Right lobe of liver (tissue), 6 donors: ENCODE results near the gene MTREX. TPM values are rescaled to one million over a fixed set of nuclear protein-coding genes. Genes with fewer than 3 reads are reported as not detected.

ENCODE experiments used
- ATAC-seq, 4 donors: fragments of 200-7000 bp; cut with Tn5 transposase; one replicate each; pipeline ENCODE4 v1.9.1; 2020; ENCODE audit warnings: mild to moderate bottlenecking in 4 of 4, moderate library complexity in 4 of 4
- DNase-seq, 3 donors: peaks; one replicate each; pipeline ENCODE4 v3.0.0-alpha.2; 2020
- H3K27ac ChIP-seq, 3 donors: fragments of 200-600 bp; one replicate each; pipeline ENCODE4 v1.8.0; 2022
- H3K27me3 ChIP-seq, 2 donors: fragments of 200-600 bp; one replicate each; pipeline ENCODE4 v1.8.0; 2022
- H3K36me3 ChIP-seq, 4 donors: fragments of 200-600 bp; sonication (generic) in 1 of 4; one replicate each; pipeline versions ENCODE4 v1.5.1 to v1.8.0; 2017 to 2022; ENCODE audit warnings: control low read depth in 1 of 4
- H3K4me1 ChIP-seq, 4 donors: fragments of 200-600 bp; sonication (generic) in 1 of 4; one replicate each; pipeline versions ENCODE4 v1.5.1 to v1.8.0; 2017 to 2022; ENCODE audit warnings: control low read depth in 1 of 4
- H3K4me3 ChIP-seq, 3 donors: fragments of 200-600 bp; one replicate each; pipeline ENCODE4 v1.8.0; 2022
- H3K9me3 ChIP-seq, 4 donors: fragments of 200-600 bp; sonication (generic) in 1 of 4; one replicate each; pipeline versions ENCODE4 v1.5.1 to v1.8.0; 2017 to 2022; ENCODE audit warnings: control low read depth in 1 of 4
- CTCF ChIP-seq, 4 donors: fragments of 200-600 bp in 3 of 4; fragments of 450-650 bp in 1 of 4; IDR thresholded peaks; one replicate each; pipeline versions ENCODE4 v1.5.1 to v1.8.0; 2016 to 2022; ENCODE audit warnings: antibody characterized with exemption in 4 of 4, mild to moderate bottlenecking in 2 of 4
- POLR2A ChIP-seq: fragments of 450-650 bp; IDR thresholded peaks from one replicate; pipeline ENCODE4 v1.6.1; 2017; ENCODE audit warnings: antibody characterized with exemption, mild to moderate bottlenecking
- WGBS: methylation state at CpG from one replicate; pipeline ENCODE4 v1.1.6; 2018; ENCODE audit warnings: low coverage, low lambda C conversion rate; ENCODE audit not compliant: insufficient coverage; ENCODE audit errors: missing lambda C conversion rate; 5-methylcytosine and 5-hydroxymethylcytosine counted together
- intact Hi-C, 2 donors: fragments of 100-400 bp; cut with DNase I; formaldehyde crosslinking; loops; one replicate each; pipeline versions ENCODE4 v1.11.2 to v1.14.1; 2022
- total RNA-seq, 6 experiments: library from RNA; depleted of rRNA in 2 of 6; stranded (reverse); fragments of >200 nt in 2 of 6; fragmentation: NEBNext Ultra II Directional in 3 of 6; extraction: Animal tissue kit (Norgen Biotek cat#: 25700) in 3 of 6; gene quantifications; one replicate each; pipeline versions ENCODE4 v1.1.0 to v1.2.4, GENCODE V29; 2016 to 2023
- donor health status: DM: no; HTN: yes; CAD: no.
- donor health status: DM: no; HTN: no; CAD: no.
- donor health status: DM: no; HTN: no; CAD: no.
- donor health status: DM: no; HTN: yes; CAD: no.
- donor health status: DM: no; HTN: yes; CAD: no.

Gene MTREX
- total RNA-seq, 6 experiments from 2014 or later: 24.7 to 42.4 (median 31.9) TPM

GRCh38 chr5:55303238-55303690 lies 4.5 kb upstream of the MTREX start:
- TF ChIP-seq POLR2A (no peak), CTCF (IDR thresholded peaks at IDR 0.05) (no peak)
- intact Hi-C loops: no loop called here
- Histone ChIP-seq H3K27ac (no peak overlapping the region), H3K36me3 (no peaks in the 10 kb centered on the region), H3K27me3 (no peaks in the 10 kb centered on the region), H3K4me3 (no peak overlapping the region), H3K4me1 (peaks cover 0 to 32% (median 5%) of the 10 kb centered on the region in 4 donors), H3K9me3 (no peaks in the 10 kb centered on the region)
- 78% methylated on average over 4 of the region's 4 CpGs for WGBS
- ATAC-seq (no peak), DNase-seq (no peak)

GRCh38 chr5:55304584-55304983 lies 3.2 kb upstream of the MTREX start:
- Histone ChIP-seq H3K27me3 (no peaks in the 10 kb centered on the region), H3K27ac (no peak overlapping the region), H3K36me3 (no peaks in the 10 kb centered on the region), H3K9me3 (no peaks in the 10 kb centered on the region), H3K4me3 (no peak overlapping the region), H3K4me1 (peaks cover 0 to 44% (median 5%) of the 10 kb centered on the region in 4 donors)
- no peak for DNase-seq
- TF ChIP-seq POLR2A (no peak), CTCF (IDR thresholded peaks at IDR 0.05) (no peak)
- ATAC-seq: no peak
- intact Hi-C loops: no loop called here
- 80% methylated on average over 6 of the region's 6 CpGs for WGBS

- 50% methylated on average over 4 of the region's 4 CpGs for WGBS
- DNase-seq (no peak), ATAC-seq (no peak)
- no peak overlapping the region for H3K4me3 ChIP-seq
- TF ChIP-seq CTCF (IDR thresholded peaks at IDR 0.05) (no peak), POLR2A (no peak)
- intact Hi-C loops: no loop called here
- no peaks in the 10 kb centered on the region for H3K27me3 ChIP-seq
- H3K4me1 ChIP-seq: peaks cover 0 to 52% (median 5%) of the 10 kb centered on the region in 4 donors
- no peaks in the 10 kb centered on the region for H3K36me3 ChIP-seq
- no peak overlapping the region for H3K27ac ChIP-seq
- no peaks in the 10 kb centered on the region for H3K9me3 ChIP-seq
Measured at GRCh38 chr5:55305345-55305744, 2.4 kb upstream of the MTREX start.

- Histone ChIP-seq H3K27me3 (no peaks in the 10 kb centered on the region), H3K36me3 (no peaks in the 10 kb centered on the region), H3K4me1 (peaks cover 0 to 54% (median 5%) of the 10 kb centered on the region in 4 donors), H3K4me3 (peak overlapping the region; percentile 86 to 89 (median 88)), H3K9me3 (no peaks in the 10 kb centered on the region), H3K27ac (peak overlapping the region; percentile 92 to 97 (median 92))
- 6% methylated on average over 12 of the region's 12 CpGs for WGBS
- TF ChIP-seq POLR2A (no peak), CTCF (IDR thresholded peaks at IDR 0.05) (no peak)
- DNase-seq (no peak), ATAC-seq (peak; percentile 1 to 21 (median 10))
- intact Hi-C loops: no loop called here
Measured at GRCh38 chr5:55306641-55307382, 977 bp upstream of the MTREX start.
